Activated naive CD8-positive, alpha-beta T cell treated with anti-CD3 and anti-CD28 coated beads, Interleukin-2, amount 50 U/mL, for 24 hours (primary cell): ENCODE data around the gene DNAJB14.

Source experiments
- ATAC-seq: fragments of 150-1000 bp; cut with Tn5 transposase; one replicate; pipeline ENCODE4 v1.10.0; 2021
- DNase-seq: peaks from one replicate; pipeline ENCODE4 v3.0.0; 2021
- H3K27ac Mint-ChIP-seq: one replicate; pipeline ENCODE4 v1.8.0; 2021; ENCODE audit warnings: mild to moderate bottlenecking, mixed read lengths
- H3K27me3 Mint-ChIP-seq: one replicate; pipeline ENCODE4 v1.8.0; 2021; ENCODE audit warnings: mixed read lengths
- H3K36me3 Mint-ChIP-seq: one replicate; pipeline ENCODE4 v1.8.0; 2021; ENCODE audit warnings: low read depth, mixed read lengths
- H3K4me1 Mint-ChIP-seq: one replicate; pipeline ENCODE4 v1.8.0; 2021; ENCODE audit warnings: mixed read lengths
- H3K4me3 Mint-ChIP-seq: one replicate; pipeline ENCODE4 v1.8.0; 2021; ENCODE audit warnings: mild to moderate bottlenecking, moderate library complexity, mixed read lengths
- H3K9me3 Mint-ChIP-seq: one replicate; pipeline ENCODE4 v1.8.0; 2021; ENCODE audit warnings: mixed read lengths

Gene DNAJB14

DNA sequence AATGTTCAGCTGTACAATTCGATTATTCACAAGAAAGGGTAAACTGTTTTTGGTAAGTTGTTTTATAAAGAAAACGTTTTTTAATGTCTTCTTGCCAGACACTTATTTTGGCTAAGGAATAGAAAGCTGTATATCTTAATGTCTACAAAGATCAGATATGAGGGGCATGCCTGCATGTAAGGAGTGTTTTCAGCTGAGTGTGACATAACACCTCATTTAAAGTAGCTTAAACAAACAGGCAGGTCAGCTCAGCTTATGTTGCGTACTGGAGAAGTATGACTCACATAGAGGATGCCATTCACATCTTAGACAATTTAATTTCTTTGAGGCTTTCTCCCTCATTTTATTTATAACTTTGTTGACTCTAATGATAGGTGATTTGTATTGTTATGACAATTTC is 82.6 kb downstream of the DNAJB14 start:
- Mint-ChIP-seq H3K4me1 (peaks cover 40% of the 10 kb centered on the region), H3K27ac (peak overlapping the region; percentile 35), H3K36me3 (peaks cover 40% of the 10 kb centered on the region), H3K27me3 (no peaks in the 10 kb centered on the region), H3K4me3 (no peak overlapping the region), H3K9me3 (no peaks in the 10 kb centered on the region)
- ATAC-seq = no peak
- DNase-seq = no peak

DNA sequence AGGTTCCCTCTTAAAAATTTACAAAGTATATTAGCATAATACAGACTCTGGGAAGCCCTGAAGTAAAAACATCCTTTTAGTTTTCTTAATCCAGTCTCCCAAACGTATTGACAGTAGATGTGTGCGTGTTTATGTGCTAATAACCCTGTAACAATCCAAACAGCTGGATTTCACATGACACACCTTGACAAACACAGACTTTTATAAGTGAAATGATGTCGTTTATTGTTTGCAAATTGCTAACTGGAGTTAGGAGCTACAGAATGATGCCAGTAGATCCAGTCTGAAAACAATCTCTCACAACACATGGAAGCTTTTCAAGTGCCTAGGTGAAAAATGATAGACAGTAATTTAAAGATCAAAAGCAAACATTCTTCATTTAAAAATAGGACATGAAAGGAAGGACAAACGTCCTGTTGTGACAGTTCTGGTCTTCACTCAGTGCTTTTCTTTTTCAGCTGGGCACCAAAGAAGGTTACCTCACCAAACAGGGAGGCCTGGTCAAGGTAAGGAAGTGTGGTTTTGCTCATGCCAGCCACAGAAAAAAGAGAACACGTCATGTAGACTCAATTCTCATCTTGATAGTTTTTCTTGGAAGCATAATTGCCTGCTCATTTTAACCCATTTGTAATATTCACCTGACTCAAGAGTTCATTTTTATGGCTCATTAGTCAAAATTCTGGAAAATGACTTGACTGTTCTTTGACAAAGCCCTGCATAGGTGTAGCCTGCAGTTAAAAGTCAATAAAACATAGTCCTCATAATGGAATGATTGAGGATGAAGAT is 85.1 kb downstream of the DNAJB14 start:
- peaks cover 39% of the 10 kb centered on the region for H3K36me3 Mint-ChIP-seq
- peak; percentile 71 for ATAC-seq
- H3K4me1 Mint-ChIP-seq = peaks cover 46% of the 10 kb centered on the region
- H3K27me3 Mint-ChIP-seq = no peaks in the 10 kb centered on the region
- no peaks in the 10 kb centered on the region for H3K9me3 Mint-ChIP-seq
- peak overlapping the region; percentile 14 for H3K4me3 Mint-ChIP-seq
- peak overlapping the region; percentile 76 for H3K27ac Mint-ChIP-seq
- no peak for DNase-seq

GRCh38 chr4:99860521-99860920 is 85.9 kb downstream of the DNAJB14 start:
- no peak for DNase-seq
- ATAC-seq = no peak
- Mint-ChIP-seq H3K27me3 (no peaks in the 10 kb centered on the region), H3K4me1 (peaks cover 53% of the 10 kb centered on the region), H3K9me3 (no peaks in the 10 kb centered on the region), H3K4me3 (no peak overlapping the region), H3K27ac (no peak overlapping the region), H3K36me3 (peaks cover 40% of the 10 kb centered on the region)

DNA sequence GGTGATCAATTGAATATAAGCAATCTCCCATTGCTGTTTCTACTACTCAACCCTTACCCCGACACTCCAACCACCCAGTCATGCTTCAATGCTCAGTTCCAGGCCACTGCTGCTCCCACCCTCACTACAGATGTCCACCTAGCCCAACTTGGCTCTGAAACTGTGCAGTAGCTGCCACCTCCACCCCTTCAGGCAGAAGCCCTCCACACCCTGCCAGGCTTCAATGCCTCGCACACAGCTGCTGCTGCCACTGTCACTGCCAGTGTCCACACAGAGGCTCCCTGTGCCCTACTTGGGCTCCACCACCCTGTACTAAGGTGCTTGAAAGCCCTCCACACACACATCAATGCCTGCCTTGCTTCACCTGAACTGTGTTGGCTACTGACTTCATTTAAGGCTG is 86.8 kb downstream of the DNAJB14 start:
- Mint-ChIP-seq H3K4me1 (peaks cover 62% of the 10 kb centered on the region), H3K36me3 (peaks cover 45% of the 10 kb centered on the region), H3K27me3 (no peaks in the 10 kb centered on the region), H3K9me3 (no peaks in the 10 kb centered on the region), H3K27ac (peak overlapping the region; percentile 59), H3K4me3 (peak overlapping the region; percentile 45)
- DNase-seq (no peak), ATAC-seq (no peak)

GRCh38 chr4:99857307-99857706 is 89.1 kb downstream of the DNAJB14 start:
- ATAC-seq = no peak
- H3K4me1 Mint-ChIP-seq = peaks cover 79% of the 10 kb centered on the region
- H3K4me3 Mint-ChIP-seq = peak overlapping the region; percentile 63
- peak overlapping the region; percentile 87 for H3K27ac Mint-ChIP-seq
- H3K36me3 Mint-ChIP-seq = peaks cover 49% of the 10 kb centered on the region
- H3K9me3 Mint-ChIP-seq = no peaks in the 10 kb centered on the region
- no peak for DNase-seq
- H3K27me3 Mint-ChIP-seq = no peaks in the 10 kb centered on the region

- peak overlapping the region; percentile 87 for H3K27ac Mint-ChIP-seq
- ATAC-seq = peak; percentile 79
- DNase-seq = no peak
- H3K27me3 Mint-ChIP-seq = no peaks in the 10 kb centered on the region
- peak overlapping the region; percentile 63 for H3K4me3 Mint-ChIP-seq
- peaks cover 77% of the 10 kb centered on the region for H3K4me1 Mint-ChIP-seq
- H3K9me3 Mint-ChIP-seq = no peaks in the 10 kb centered on the region
- H3K36me3 Mint-ChIP-seq = peaks cover 48% of the 10 kb centered on the region
Measured at GRCh38 chr4:99856166-99856565, 90.3 kb downstream of the DNAJB14 start.

DNA sequence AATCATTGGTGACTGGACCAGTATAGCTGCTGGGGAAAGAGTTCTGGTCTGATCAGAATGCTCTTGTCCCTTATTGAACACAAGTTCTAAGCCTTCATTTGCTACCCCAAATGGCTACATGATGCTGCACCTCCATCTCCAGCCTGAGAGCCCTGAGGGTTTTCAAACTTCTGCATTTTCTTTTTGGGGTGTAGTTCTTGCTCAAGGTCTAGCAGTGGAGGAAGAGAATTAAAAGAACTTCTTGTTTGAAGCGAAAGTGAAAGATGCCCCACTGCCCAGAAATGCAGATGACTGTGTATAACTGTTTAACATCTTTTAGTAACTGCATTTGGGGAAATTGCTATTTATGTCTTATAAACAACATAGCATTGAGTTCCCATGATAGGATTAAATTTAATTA is 90.7 kb downstream of the DNAJB14 start:
- Mint-ChIP-seq H3K27ac (peak overlapping the region; percentile 87), H3K4me3 (peak overlapping the region; percentile 22), H3K36me3 (peaks cover 50% of the 10 kb centered on the region), H3K9me3 (no peaks in the 10 kb centered on the region), H3K4me1 (peaks cover 77% of the 10 kb centered on the region), H3K27me3 (no peaks in the 10 kb centered on the region)
- ATAC-seq (peak; percentile 27), DNase-seq (no peak)

DNA sequence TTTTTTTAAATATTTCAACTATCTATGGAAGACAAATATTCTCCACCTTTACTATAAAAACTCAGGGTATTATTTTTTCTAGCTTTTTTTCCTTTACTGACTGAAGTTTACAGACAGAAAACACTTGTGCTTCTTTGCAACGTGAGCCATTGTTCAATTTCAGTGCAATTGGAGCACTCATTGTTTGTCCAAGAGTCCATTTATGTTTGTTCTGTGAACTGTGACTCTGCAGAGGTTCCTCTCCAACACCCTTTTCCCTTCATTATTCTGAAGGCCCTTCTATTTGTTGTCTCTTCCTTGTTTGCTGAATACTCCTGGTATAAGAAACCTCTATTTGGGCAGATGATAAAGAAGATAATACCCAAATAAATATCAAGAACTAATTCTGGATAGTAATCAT is 92.4 kb downstream of the DNAJB14 start:
- peaks cover 83% of the 10 kb centered on the region for H3K4me1 Mint-ChIP-seq
- H3K27ac Mint-ChIP-seq = peak overlapping the region; percentile 87
- peaks cover 46% of the 10 kb centered on the region for H3K36me3 Mint-ChIP-seq

GRCh38 chr4:99853190-99853589 is 93.2 kb downstream of the DNAJB14 start:
- Mint-ChIP-seq H3K4me1 (peaks cover 89% of the 10 kb centered on the region), H3K27me3 (no peaks in the 10 kb centered on the region), H3K9me3 (no peaks in the 10 kb centered on the region), H3K36me3 (peaks cover 43% of the 10 kb centered on the region), H3K27ac (peak overlapping the region; percentile 94), H3K4me3 (no peak overlapping the region)
- ATAC-seq (no peak), DNase-seq (no peak)

More for the DNA sequence above, 92.4 kb downstream of the DNAJB14 start:
- ATAC-seq (no peak), DNase-seq (no peak)
- no peaks in the 10 kb centered on the region for H3K27me3 Mint-ChIP-seq
- H3K9me3 Mint-ChIP-seq = no peaks in the 10 kb centered on the region
- no peak overlapping the region for H3K4me3 Mint-ChIP-seq

DNA sequence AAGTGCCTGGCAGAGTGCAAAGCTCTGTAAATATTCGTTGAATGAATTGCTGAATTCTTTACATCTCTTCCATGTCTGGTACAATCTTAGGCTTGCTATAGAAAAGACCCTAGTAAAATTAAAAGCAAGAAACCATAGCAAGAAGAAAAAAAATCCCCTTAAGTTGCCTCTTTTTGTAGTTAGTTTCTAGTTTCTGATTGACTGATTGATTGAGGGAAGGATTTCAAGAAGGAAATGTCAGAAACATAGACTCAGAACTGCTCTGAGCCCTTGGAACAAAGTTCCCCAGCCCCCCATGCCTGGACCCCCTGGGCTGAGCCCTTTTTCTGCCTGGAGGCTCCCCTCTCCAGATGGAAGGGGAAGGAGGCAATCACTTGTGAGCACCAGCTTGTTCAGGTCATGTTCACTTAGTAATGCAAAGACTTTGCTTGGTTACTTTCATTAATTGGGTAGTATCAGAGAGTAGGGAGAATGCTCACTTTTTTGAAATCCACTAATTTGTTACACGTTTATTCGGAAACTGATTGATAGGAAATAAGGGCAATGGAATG is 94.1 kb downstream of the DNAJB14 start:
- peak; percentile 27 for DNase-seq
- peaks cover 92% of the 10 kb centered on the region for H3K4me1 Mint-ChIP-seq
- ATAC-seq = peak; percentile 16
- peaks cover 43% of the 10 kb centered on the region for H3K36me3 Mint-ChIP-seq
- peak overlapping the region; percentile 46 for H3K4me3 Mint-ChIP-seq
- no peaks in the 10 kb centered on the region for H3K9me3 Mint-ChIP-seq
- no peaks in the 10 kb centered on the region for H3K27me3 Mint-ChIP-seq
- H3K27ac Mint-ChIP-seq = peak overlapping the region; percentile 94

- peak overlapping the region; percentile 98 for H3K27ac Mint-ChIP-seq
- ATAC-seq (peak; percentile 21), DNase-seq (no peak)
- H3K4me1 Mint-ChIP-seq = peaks cover 90% of the 10 kb centered on the region
- no peaks in the 10 kb centered on the region for H3K9me3 Mint-ChIP-seq
- H3K36me3 Mint-ChIP-seq = peaks cover 39% of the 10 kb centered on the region
- H3K27me3 Mint-ChIP-seq = no peaks in the 10 kb centered on the region
- H3K4me3 Mint-ChIP-seq = peak overlapping the region; percentile 7
Measured at GRCh38 chr4:99848591-99849001, 97.8 kb downstream of the DNAJB14 start.

GRCh38 chr4:99847362-99847976 is 98.9 kb downstream of the DNAJB14 start:
- H3K27ac Mint-ChIP-seq = peak overlapping the region; percentile 98
- DNase-seq (no peak), ATAC-seq (peak; percentile 65)
- H3K27me3 Mint-ChIP-seq = no peaks in the 10 kb centered on the region
- peaks cover 44% of the 10 kb centered on the region for H3K36me3 Mint-ChIP-seq
- H3K4me1 Mint-ChIP-seq = peaks cover 78% of the 10 kb centered on the region
- H3K9me3 Mint-ChIP-seq = no peaks in the 10 kb centered on the region
- H3K4me3 Mint-ChIP-seq = peak overlapping the region; percentile 69

- ATAC-seq = no peak
- no peak for DNase-seq
- Mint-ChIP-seq H3K27ac (peak overlapping the region; percentile 98), H3K4me1 (peaks cover 74% of the 10 kb centered on the region), H3K27me3 (no peaks in the 10 kb centered on the region), H3K36me3 (peaks cover 43% of the 10 kb centered on the region), H3K9me3 (no peaks in the 10 kb centered on the region), H3K4me3 (peak overlapping the region; percentile 69)
Measured at GRCh38 chr4:99846891-99847290, 99.5 kb downstream of the DNAJB14 start.
